KMS-11 (cell line): ENCODE data around the gene PTPRN2.

Source experiments
- H2AFZ ChIP-seq: fragments of 200-600 bp; sonication (generic); 2 replicates; pipeline ENCODE4 v1.6.1; 2016; ENCODE audit warnings: antibody characterized with exemption, mixed run types, low read depth
- H3K27ac ChIP-seq: fragments of 200-600 bp; sonication (generic); 2 replicates; pipeline ENCODE4 v1.6.1; 2016; ENCODE audit warnings: mild to moderate bottlenecking, mixed run types
- H3K27me3 ChIP-seq: fragments of 200-600 bp; sonication (generic); 2 replicates; pipeline ENCODE4 v1.6.1; 2017; ENCODE audit warnings: mild to moderate bottlenecking, low read depth, mixed run types, moderate library complexity; ENCODE audit not compliant: insufficient read depth
- H3K36me3 ChIP-seq: fragments of 200-600 bp; sonication (generic); 2 replicates; pipeline ENCODE4 v1.6.1; 2017; ENCODE audit warnings: mild to moderate bottlenecking, mixed run types; ENCODE audit not compliant: insufficient read depth
- H3K4me1 ChIP-seq: fragments of 200-600 bp; sonication (generic); 2 replicates; pipeline ENCODE4 v1.6.1; 2016; ENCODE audit warnings: mild to moderate bottlenecking, low read depth, mixed run types; ENCODE audit not compliant: poor library complexity, severe bottlenecking
- H3K4me2 ChIP-seq: fragments of 200-600 bp; sonication (generic); 2 replicates; pipeline ENCODE4 v1.7.0; 2016; ENCODE audit warnings: mild to moderate bottlenecking, mixed run types
- H3K4me3 ChIP-seq: fragments of 200-600 bp; sonication (generic); IDR thresholded peaks from 2 replicates; pipeline ENCODE4 v1.6.1; 2017; ENCODE audit warnings: low read depth, low read length, mixed read lengths; ENCODE audit not compliant: insufficient read depth
- H3K79me2 ChIP-seq: fragments of 200-600 bp; sonication (generic); 2 replicates; pipeline ENCODE4 v1.6.1; 2016; ENCODE audit warnings: low read depth, mixed run types; ENCODE audit not compliant: insufficient read depth
- H3K9ac ChIP-seq: fragments of 200-600 bp; sonication (generic); 2 replicates; pipeline ENCODE4 v1.6.1; 2016; ENCODE audit warnings: mild to moderate bottlenecking, mixed run types
- H4K20me1 ChIP-seq: fragments of 200-600 bp; sonication (generic); 2 replicates; pipeline ENCODE4 v1.6.1; 2016; ENCODE audit warnings: mild to moderate bottlenecking, mixed run types; ENCODE audit not compliant: insufficient read depth
- CTCF ChIP-seq: fragments of 200-600 bp; sonication (generic); conservative IDR thresholded peaks from 2 replicates; pipeline ENCODE4 v1.6.1; 2017; ENCODE audit warnings: low read depth, mild to moderate bottlenecking, antibody characterized with exemption, low read length, moderate library complexity, mixed read lengths

PTPRN2 gene

DNA sequence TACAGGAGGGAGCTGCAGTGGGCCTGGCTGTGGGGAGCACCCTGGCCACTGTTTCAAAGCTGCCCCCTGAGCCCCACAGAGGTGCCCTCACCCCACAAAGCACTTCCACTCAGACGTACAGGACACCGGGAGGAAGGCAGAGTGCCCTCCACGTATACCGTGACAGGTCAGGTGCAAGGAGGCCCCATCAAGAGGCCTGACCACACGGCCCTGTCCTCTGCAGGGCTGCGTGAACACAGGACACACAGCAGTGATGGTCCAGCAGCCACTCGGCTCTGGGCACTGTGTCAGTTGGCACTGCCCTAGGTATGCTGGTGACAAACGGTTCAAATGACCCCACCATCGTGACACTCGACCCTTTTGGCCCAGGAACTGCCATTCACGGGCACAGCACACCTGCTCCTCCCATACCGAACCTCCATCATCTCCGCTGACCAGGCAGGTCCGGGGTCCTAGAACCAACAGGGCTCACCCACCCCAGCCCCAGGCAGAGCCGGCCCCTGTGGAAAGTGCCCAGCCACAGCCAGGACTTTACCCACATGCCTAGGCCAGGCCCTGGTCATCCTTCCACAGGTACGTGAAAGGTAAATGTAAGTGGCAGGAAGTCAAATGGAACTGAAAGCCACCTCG is 560.9 kb downstream of the PTPRN2 start:
- Histone ChIP-seq H3K4me3 (no peak overlapping the region), H3K27ac (no peak overlapping the region), H3K79me2 (no peaks in the 10 kb centered on the region), H3K27me3 (peaks cover 9% of the 10 kb centered on the region; the same call in 1 of the 2 replicates), H3K4me1 (no peaks in the 10 kb centered on the region), H3K9ac (no peak overlapping the region), H3K4me2 (no peak overlapping the region), H4K20me1 (no peaks in the 10 kb centered on the region), H2AFZ (no peak overlapping the region), H3K36me3 (no peaks in the 10 kb centered on the region)
- TF ChIP-seq CTCF, result no peak

- no peak overlapping the region for H3K4me2 ChIP-seq
These were observed 561.7 kb downstream of the PTPRN2 start for GRCh38 chr7:158025686-158026600.

GRCh38 chr7:158024881-158025280 is 562.7 kb downstream of the PTPRN2 start:
- Histone ChIP-seq H4K20me1 (no peaks in the 10 kb centered on the region), H2AFZ (no peak overlapping the region), H3K4me2 (no peak overlapping the region), H3K36me3 (no peaks in the 10 kb centered on the region), H3K79me2 (no peaks in the 10 kb centered on the region), H3K4me1 (no peaks in the 10 kb centered on the region), H3K9ac (no peak overlapping the region), H3K4me3 (no peak overlapping the region), H3K27ac (no peak overlapping the region), H3K27me3 (peaks cover 12% of the 10 kb centered on the region; the same call in 1 of the 2 replicates)
- TF ChIP-seq CTCF, result no peak

More at GRCh38 chr7:158025686-158026600, 561.7 kb downstream of the PTPRN2 start:
- no peaks in the 10 kb centered on the region for H3K79me2 ChIP-seq
- H4K20me1 ChIP-seq, result no peaks in the 10 kb centered on the region
- no peak overlapping the region for H3K27ac ChIP-seq
- no peaks in the 10 kb centered on the region for H3K36me3 ChIP-seq
- no peak overlapping the region for H2AFZ ChIP-seq
- no peak overlapping the region for H3K9ac ChIP-seq
- H3K4me3 ChIP-seq, result no peak overlapping the region
- TF ChIP-seq CTCF, result no peak
- no peaks in the 10 kb centered on the region for H3K4me1 ChIP-seq
- peaks cover 10% of the 10 kb centered on the region; the same call in 1 of the 2 replicates for H3K27me3 ChIP-seq

DNA sequence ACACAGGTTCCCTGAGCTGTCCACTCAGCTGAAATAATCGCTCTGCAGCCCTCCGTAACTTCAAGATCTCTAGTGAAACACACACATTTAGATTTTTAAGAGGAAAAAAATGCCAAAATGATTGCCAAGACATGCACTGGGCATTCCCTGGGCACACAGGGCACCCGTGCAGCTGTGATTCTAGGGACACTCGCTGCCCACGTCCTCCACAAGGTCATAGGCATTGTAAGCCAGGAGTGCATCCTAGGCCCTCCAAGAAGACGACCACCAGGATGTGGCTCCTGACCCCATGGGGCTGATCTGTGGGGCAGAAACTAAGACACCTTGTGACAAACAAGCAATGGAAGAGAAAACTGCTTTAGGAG is 563.3 kb downstream of the PTPRN2 start:
- H3K27me3 ChIP-seq, result peaks cover 12% of the 10 kb centered on the region; the same call in 1 of the 2 replicates
- H3K9ac ChIP-seq, result no peak overlapping the region

More for the DNA sequence above, 563.3 kb downstream of the PTPRN2 start:
- H3K4me1 ChIP-seq, result no peaks in the 10 kb centered on the region
- TF ChIP-seq CTCF, result no peak
- H3K4me2 ChIP-seq, result no peak overlapping the region
- H3K4me3 ChIP-seq, result no peak overlapping the region
- no peak overlapping the region for H3K27ac ChIP-seq
- no peaks in the 10 kb centered on the region for H3K79me2 ChIP-seq
- no peaks in the 10 kb centered on the region for H3K36me3 ChIP-seq
- no peaks in the 10 kb centered on the region for H4K20me1 ChIP-seq
- H2AFZ ChIP-seq, result no peak overlapping the region
